SU-DHL-6 (cell line): ENCODE data around the gene PEAK3.

Source experiments
- H2AFZ ChIP-seq: fragments of 200-600 bp; sonication (generic); 2 replicates; pipeline ENCODE4 v1.6.1; 2014; ENCODE audit warnings: low read depth, mild to moderate bottlenecking, moderate library complexity, mixed read lengths, antibody characterized with exemption, low read length; ENCODE audit not compliant: severe bottlenecking
- H3F3A ChIP-seq: fragments of 200-600 bp; shearing (Covaris generic); 2 replicates; pipeline ENCODE4 v1.6.0; 2016; ENCODE audit warnings: antibody characterized with exemption, mild to moderate bottlenecking; ENCODE audit not compliant: insufficient read depth
- H3K27ac ChIP-seq: fragments of 200-600 bp; sonication (generic); 2 replicates; pipeline ENCODE4 v1.5.1; 2016; ENCODE audit warnings: low read depth, mild to moderate bottlenecking, low read length, moderate library complexity, mixed read lengths
- H3K27me3 ChIP-seq: fragments of 200-600 bp; sonication (generic), shearing (Covaris generic); 2 replicates; pipeline ENCODE4 v1.6.0; 2014; ENCODE audit warnings: mild to moderate bottlenecking, low read length
- H3K36me3 ChIP-seq: fragments of 200-600 bp; sonication (generic); 2 replicates; pipeline ENCODE4 v1.6.1; 2014; ENCODE audit warnings: mild to moderate bottlenecking, low read length, mixed read lengths
- H3K4me2 ChIP-seq: fragments of 300-600, 200-600 bp; shearing (Covaris generic), sonication (generic); 2 replicates; pipeline ENCODE4 v1.6.0; 2014; ENCODE audit warnings: low read length, low read depth, mild to moderate bottlenecking; ENCODE audit not compliant: poor library complexity, severe bottlenecking
- H3K4me3 ChIP-seq: fragments of 200-600 bp; sonication (generic); 2 replicates; pipeline ENCODE4 v1.5.1; 2014; ENCODE audit warnings: antibody characterized with exemption, low read length, mild to moderate bottlenecking, mixed read lengths; ENCODE audit not compliant: insufficient read depth, poor library complexity, severe bottlenecking
- H3K79me2 ChIP-seq: fragments of 200-600 bp; sonication (generic); 2 replicates; pipeline ENCODE4 v1.6.1; 2014; ENCODE audit warnings: mild to moderate bottlenecking, low read length, moderate library complexity; ENCODE audit not compliant: insufficient read depth
- H3K9ac ChIP-seq: fragments of 200-600 bp; sonication (generic); 2 replicates; pipeline ENCODE4 v1.7.0; 2014; ENCODE audit warnings: mild to moderate bottlenecking, low read length
- H3K9me2 ChIP-seq: fragments of 200-600 bp; sonication (generic); replicated peaks from 2 replicates; pipeline ENCODE4 v1.6.1; 2014; ENCODE audit warnings: low read length; ENCODE audit not compliant: insufficient read depth
- H3K9me3 ChIP-seq: fragments of 200-600 bp; sonication (generic); 2 replicates; pipeline ENCODE4 v1.6.1; 2014; ENCODE audit warnings: low read length, mixed read lengths; ENCODE audit not compliant: insufficient read depth
- H4K20me1 ChIP-seq: fragments of 200-600 bp; sonication (generic); 2 replicates; pipeline ENCODE4 v1.6.1; 2014; ENCODE audit warnings: low read depth, mild to moderate bottlenecking, antibody characterized with exemption, low read length, moderate library complexity, mixed read lengths
- CTCF ChIP-seq: fragments of 200-600 bp; sonication (generic); IDR thresholded peaks from one replicate; pipeline ENCODE4 v1.5.1; 2017; ENCODE audit warnings: antibody characterized with exemption, mild to moderate bottlenecking, low read length, moderate library complexity; ENCODE audit not compliant: insufficient read depth, poor library complexity, severe bottlenecking
- EZH2phosphoT487 ChIP-seq: fragments of 200-600 bp; sonication (generic), shearing (Covaris generic); conservative IDR thresholded peaks from 2 replicates; pipeline ENCODE4 v1.6.1; 2018; ENCODE audit warnings: mild to moderate bottlenecking, antibody characterized with exemption, low read length, moderate library complexity, mixed read lengths

PEAK3 gene

GRCh38 chr19:2234996-2235380, 47.0 kb downstream of the PEAK3 start:
- Histone ChIP-seq H3K4me2 (peak overlapping the region; percentile 97), H4K20me1 (0 out of 2 replicates have a peak, but pooled peaks cover 8% of the 10 kb centered on the region), H3K9ac (peak overlapping the region; percentile 95), H3K27ac (peak overlapping the region; percentile 81), H3K4me3 (peak overlapping the region; percentile 90), H3F3A (peaks cover 17% of the 10 kb centered on the region; the same call in 1 of the 2 replicates), H3K36me3 (no peaks in the 10 kb centered on the region), H3K9me3 (no peaks in the 10 kb centered on the region), H3K9me2 (no peaks in the 10 kb centered on the region), H3K27me3 (no peaks in the 10 kb centered on the region), H2AFZ (no peak overlapping the region), H3K79me2 (peaks cover 57% of the 10 kb centered on the region)
- TF ChIP-seq CTCF (no peak), EZH2phosphoT487 (no peak)

- Histone ChIP-seq H3K9me2 (no peaks in the 10 kb centered on the region), H3K9me3 (no peaks in the 10 kb centered on the region), H3K36me3 (no peaks in the 10 kb centered on the region), H3K27ac (peak overlapping the region; percentile 81), H3K4me3 (peak overlapping the region; percentile 1), H3K4me2 (peak overlapping the region; percentile 97), H2AFZ (no peak overlapping the region), H4K20me1 (0 out of 2 replicates have a peak, but pooled peaks cover 2% of the 10 kb centered on the region), H3K27me3 (no peaks in the 10 kb centered on the region), H3K9ac (peak overlapping the region; percentile 95; the same call in 1 of the 2 replicates), H3K79me2 (peaks cover 50% of the 10 kb centered on the region), H3F3A (peaks cover 20% of the 10 kb centered on the region; the same call in 1 of the 2 replicates)
- TF ChIP-seq CTCF (no peak), EZH2phosphoT487 (no peak)
Measured at GRCh38 chr19:2233601-2234280, 48.2 kb downstream of the PEAK3 start.

DNA sequence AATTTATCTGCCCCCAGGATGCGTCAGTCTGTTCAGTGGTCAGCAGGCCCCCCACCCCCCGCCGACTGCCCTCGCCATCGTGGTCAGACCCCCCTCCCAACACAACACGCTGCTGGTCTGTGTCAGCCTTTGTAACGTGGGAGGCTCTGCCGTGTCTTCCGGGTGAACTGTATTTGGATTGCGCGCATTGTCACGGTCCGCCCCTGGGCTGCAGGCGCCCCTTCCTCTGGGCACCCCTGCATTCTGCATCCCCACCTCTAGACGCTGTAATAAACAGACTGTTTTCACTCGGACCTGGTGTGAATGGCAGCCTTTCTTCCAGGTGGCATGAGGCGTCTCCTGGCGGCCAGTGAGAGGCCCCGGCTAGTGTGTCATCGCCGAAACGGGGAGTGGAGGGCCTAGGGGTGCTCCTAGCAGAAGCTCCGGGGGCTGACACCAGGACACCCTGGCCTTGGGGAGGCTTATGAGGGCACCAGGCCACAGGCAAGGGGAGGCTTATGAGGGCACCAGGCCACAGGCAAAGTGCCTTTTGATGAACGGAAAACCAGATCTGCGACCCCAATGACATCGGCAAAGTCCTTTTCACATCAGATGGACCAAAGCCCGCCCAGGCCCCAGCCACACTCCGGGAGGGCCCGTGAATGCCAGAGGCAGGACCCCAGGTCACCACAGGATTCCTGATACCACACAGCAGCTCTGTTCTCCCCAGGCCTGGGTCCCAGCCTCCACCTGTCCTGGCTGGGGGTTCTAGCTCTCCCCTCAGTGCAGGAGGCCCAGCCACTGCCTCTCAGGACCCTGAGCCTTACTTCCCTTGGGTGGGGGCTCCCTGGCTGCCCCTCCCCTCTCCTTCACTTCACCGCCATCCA, 49.5 kb downstream of the PEAK3 start:
- H3K27ac ChIP-seq = peak overlapping the region; percentile 81
- H3K4me3 ChIP-seq = no peak overlapping the region
- H3K9ac ChIP-seq = 0 out of 2 replicates have a peak overlapping the region, but pooled peaks have one; percentile 95
- H2AFZ ChIP-seq = no peak overlapping the region
- H4K20me1 ChIP-seq = no peaks in the 10 kb centered on the region
- H3K4me2 ChIP-seq = peak overlapping the region; percentile 9
- H3K27me3 ChIP-seq = no peaks in the 10 kb centered on the region
- H3K79me2 ChIP-seq = peaks cover 43% of the 10 kb centered on the region
- TF ChIP-seq CTCF = no peak
- TF ChIP-seq EZH2phosphoT487 = no peak
- H3K9me3 ChIP-seq = no peaks in the 10 kb centered on the region
- no peaks in the 10 kb centered on the region for H3K36me3 ChIP-seq
- H3K9me2 ChIP-seq = no peaks in the 10 kb centered on the region
- peaks cover 26% of the 10 kb centered on the region for H3F3A ChIP-seq
